Measurements from ENCODE around the gene BBOX1. TPM values are rescaled to one million over a fixed set of nuclear protein-coding genes. Genes with fewer than 3 reads are reported as not detected.

The BBOX1 gene
- total and polyA plus RNA-seq, 2 donors (not counting 1 experiment from before 2014, with no cell fraction given) = not detected

GRCh38 chr11:27162237-27162636 is 121.6 kb downstream of the BBOX1 start:
- TF ChIP-seq EZH2 (IDR thresholded peaks at IDR 0.05; ENCODE audit: low read length, missing control alignments) (no peak), CTCF (conservative IDR thresholded peaks at IDR 0.05 in 1 of 2, IDR thresholded peaks at IDR 0.05 in 1 of 2; ENCODE audit: low read depth in 1 of 2, low read length in 2 of 2) (no peak)
- Histone ChIP-seq H4K20me1 (ENCODE audit: control insufficient read depth, extremely low read depth, insufficient read depth, low read length) (no peaks in the 10 kb centered on the region), H3K9me3 (ENCODE audit: control insufficient read depth, insufficient read depth, low read depth, low read length) (no peaks in the 10 kb centered on the region), H3K27me3 (ENCODE audit: control insufficient read depth, insufficient read depth, low read length) (no peaks in the 10 kb centered on the region), H3K9ac (ENCODE audit: insufficient read depth, low read length) (no peak overlapping the region), H3K4me3 (replicated peaks in 1 of 4; ENCODE audit: control extremely low read depth in 1 of 4, insufficient read depth in 1 of 4, low read depth in 3 of 4, low read length in 4 of 4) (no peak overlapping the region), H3K79me2 (ENCODE audit: control insufficient read depth, insufficient read depth, low read length) (no peaks in the 10 kb centered on the region), H3K4me2 (ENCODE audit: extremely low read depth, insufficient read depth, low read length) (no peak overlapping the region), H2AFZ (ENCODE audit: low read length) (no peak overlapping the region), H3K4me1 (ENCODE audit: control insufficient read depth, extremely low read depth, insufficient read depth, low read length) (no peaks in the 10 kb centered on the region), H3K27ac (ENCODE audit: insufficient read depth, low read length) (no peak overlapping the region), H3K36me3 (ENCODE audit: control insufficient read depth, insufficient read depth, low read length) (no peaks in the 10 kb centered on the region)
- no peak for DNase-seq (ENCODE audit: low read depth in 2 of 2)

GRCh38 chr11:27166130-27166529 is 125.5 kb downstream of the BBOX1 start:
- Histone ChIP-seq H3K4me1 (ENCODE audit: control insufficient read depth, extremely low read depth, insufficient read depth, low read length) (no peaks in the 10 kb centered on the region), H3K9me3 (ENCODE audit: control insufficient read depth, insufficient read depth, low read depth, low read length) (no peaks in the 10 kb centered on the region), H3K4me3 (replicated peaks in 1 of 4; ENCODE audit: control extremely low read depth in 1 of 4, insufficient read depth in 1 of 4, low read depth in 3 of 4, low read length in 4 of 4) (no peak overlapping the region), H4K20me1 (ENCODE audit: control insufficient read depth, extremely low read depth, insufficient read depth, low read length) (no peaks in the 10 kb centered on the region), H3K36me3 (ENCODE audit: control insufficient read depth, insufficient read depth, low read length) (no peaks in the 10 kb centered on the region), H3K4me2 (ENCODE audit: extremely low read depth, insufficient read depth, low read length) (no peak overlapping the region), H2AFZ (ENCODE audit: low read length) (no peak overlapping the region), H3K79me2 (ENCODE audit: control insufficient read depth, insufficient read depth, low read length) (no peaks in the 10 kb centered on the region), H3K9ac (ENCODE audit: insufficient read depth, low read length) (no peak overlapping the region), H3K27me3 (ENCODE audit: control insufficient read depth, insufficient read depth, low read length) (no peaks in the 10 kb centered on the region), H3K27ac (ENCODE audit: insufficient read depth, low read length) (no peak overlapping the region)
- no peak for DNase-seq (ENCODE audit: low read depth in 2 of 2)
- TF ChIP-seq CTCF (conservative IDR thresholded peaks at IDR 0.05 in 1 of 2, IDR thresholded peaks at IDR 0.05 in 1 of 2; ENCODE audit: low read depth in 1 of 2, low read length in 2 of 2) = no peak
- no peak for TF ChIP-seq EZH2 (IDR thresholded peaks at IDR 0.05; ENCODE audit: low read length, missing control alignments)

GRCh38 chr11:27171376-27171958 is 130.9 kb downstream of the BBOX1 start:
- peak in 1 of 2 donors; percentile 69 for DNase-seq (ENCODE audit: low read depth in 2 of 2)
- Histone ChIP-seq H3K4me3 (replicated peaks in 1 of 4; ENCODE audit: control extremely low read depth in 1 of 4, insufficient read depth in 1 of 4, low read depth in 3 of 4, low read length in 4 of 4) (no peak overlapping the region), H3K4me2 (ENCODE audit: extremely low read depth, insufficient read depth, low read length) (no peak overlapping the region)

More at GRCh38 chr11:27171376-27171958, 130.9 kb downstream of the BBOX1 start:
- Histone ChIP-seq H3K27ac (ENCODE audit: insufficient read depth, low read length) (no peak overlapping the region), H2AFZ (ENCODE audit: low read length) (no peak overlapping the region), H4K20me1 (ENCODE audit: control insufficient read depth, extremely low read depth, insufficient read depth, low read length) (no peaks in the 10 kb centered on the region), H3K36me3 (ENCODE audit: control insufficient read depth, insufficient read depth, low read length) (no peaks in the 10 kb centered on the region), H3K4me1 (ENCODE audit: control insufficient read depth, extremely low read depth, insufficient read depth, low read length) (no peaks in the 10 kb centered on the region), H3K79me2 (ENCODE audit: control insufficient read depth, insufficient read depth, low read length) (no peaks in the 10 kb centered on the region), H3K9ac (ENCODE audit: insufficient read depth, low read length) (no peak overlapping the region), H3K27me3 (ENCODE audit: control insufficient read depth, insufficient read depth, low read length) (peaks cover 2% of the 10 kb centered on the region), H3K9me3 (ENCODE audit: control insufficient read depth, insufficient read depth, low read depth, low read length) (no peaks in the 10 kb centered on the region)
- TF ChIP-seq EZH2 (IDR thresholded peaks at IDR 0.05; ENCODE audit: low read length, missing control alignments) (no peak), CTCF (conservative IDR thresholded peaks at IDR 0.05 in 1 of 2, IDR thresholded peaks at IDR 0.05 in 1 of 2; ENCODE audit: low read depth in 1 of 2, low read length in 2 of 2) (no peak)
